ENCODE measurements around the gene HSD17B1. TPM values are rescaled to one million over a fixed set of nuclear protein-coding genes. Genes with fewer than 3 reads are reported as not detected.

HSD17B1 gene
- total and polyA plus RNA-seq, 2 experiments from 2014 or later = 2.3 to 3.0 TPM

DNA sequence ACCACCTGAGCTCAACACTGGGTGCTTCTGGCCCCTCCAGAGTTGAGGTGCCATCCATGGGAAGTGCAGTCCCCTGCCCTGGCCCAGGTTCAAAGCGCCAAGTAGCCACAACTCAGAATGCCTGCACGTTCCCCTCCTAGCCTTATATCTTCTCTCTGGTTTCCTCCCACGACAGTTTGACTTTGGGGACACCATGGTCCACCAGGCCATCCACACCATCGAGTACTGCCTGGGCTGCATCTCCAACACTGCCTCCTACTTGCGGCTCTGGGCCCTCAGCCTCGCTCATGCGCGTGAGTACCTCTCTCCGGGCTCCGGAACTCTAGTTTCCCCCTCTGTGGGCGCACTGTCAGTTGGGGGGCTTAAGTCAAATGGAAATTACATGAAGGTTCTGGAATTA is 39.0 kb upstream of the HSD17B1 start:
- in situ Hi-C loops (cut with MboI) = no loop called here

DNA sequence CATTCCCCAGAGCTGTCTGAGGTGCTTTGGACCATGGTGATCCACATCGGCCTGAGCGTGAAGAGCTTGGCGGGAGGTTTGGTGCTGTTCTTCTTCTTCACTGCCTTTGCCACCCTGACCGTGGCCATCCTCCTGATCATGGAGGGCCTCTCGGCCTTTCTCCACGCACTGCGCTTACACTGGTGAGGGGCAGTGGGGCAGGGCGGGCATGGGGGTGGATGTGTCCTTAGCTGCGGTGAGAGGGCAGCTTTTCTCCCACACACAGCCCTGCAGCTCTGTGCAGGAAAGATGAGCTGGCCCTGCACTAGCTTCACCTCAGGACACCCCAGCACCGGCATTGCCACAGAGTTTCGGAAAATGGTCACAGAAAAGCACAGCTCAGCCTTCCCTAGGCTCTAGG is 38.4 kb upstream of the HSD17B1 start:
- no peak overlapping the region for H3K27ac ChIP-seq
- no peaks in the 10 kb centered on the region for H3K9me3 ChIP-seq (ENCODE audit: low read depth)
- no peak for DNase-seq
- H3K36me3 ChIP-seq (ENCODE audit: low read depth) = no peaks in the 10 kb centered on the region
- no peaks in the 10 kb centered on the region for H4K20me1 ChIP-seq (ENCODE audit: insufficient read depth)
- H3K27me3 ChIP-seq (replicated peaks; ENCODE audit: insufficient read depth) = no peaks in the 10 kb centered on the region
- no peak overlapping the region for H2AFZ ChIP-seq
- no peaks in the 10 kb centered on the region for H3K79me2 ChIP-seq (ENCODE audit: insufficient read depth)
- no peaks in the 10 kb centered on the region for H3K9me2 ChIP-seq (ENCODE audit: insufficient read depth)
- no peak overlapping the region for H3K4me3 ChIP-seq
- no peak for TF ChIP-seq EZH2 (IDR thresholded peaks at IDR 0.05; ENCODE audit: insufficient read depth, poor library complexity, severe bottlenecking)
- TF ChIP-seq EZH2phosphoT487 (IDR thresholded peaks at IDR 0.05; ENCODE audit: insufficient read depth, low read depth) = no peak
- in situ Hi-C loops (cut with MboI) = no loop called here
- peaks cover 27% of the 10 kb centered on the region for H3F3A ChIP-seq (ENCODE audit: insufficient read depth)
- peaks cover 16% of the 10 kb centered on the region for H3K4me1 ChIP-seq (ENCODE audit: insufficient read depth)
- 90 to 93% methylated on average over 10 to 11 of the region's 11 CpGs for WGBS, 2 experiments (ENCODE audit: low coverage in 1 of 2, low lambda C conversion rate in 2 of 2, missing lambda C conversion rate in 2 of 2)
- no peak overlapping the region for H3K9ac ChIP-seq
- no peak overlapping the region for H3K4me2 ChIP-seq (ENCODE audit: unreplicated experiment)

More for the DNA sequence above, 39.0 kb upstream of the HSD17B1 start:
- H4K20me1 ChIP-seq (ENCODE audit: insufficient read depth) = no peaks in the 10 kb centered on the region
- no peak overlapping the region for H3K4me3 ChIP-seq
- no peak for DNase-seq
- H3K4me1 ChIP-seq (ENCODE audit: insufficient read depth) = peaks cover 10% of the 10 kb centered on the region
- H3K9me3 ChIP-seq (ENCODE audit: low read depth) = no peaks in the 10 kb centered on the region
- no peak overlapping the region for H2AFZ ChIP-seq
- no peaks in the 10 kb centered on the region for H3K27me3 ChIP-seq (replicated peaks; ENCODE audit: insufficient read depth)
- H3K9ac ChIP-seq = no peak overlapping the region
- H3F3A ChIP-seq (ENCODE audit: insufficient read depth) = peaks cover 21% of the 10 kb centered on the region
- H3K4me2 ChIP-seq (ENCODE audit: unreplicated experiment) = no peak overlapping the region
- no peak overlapping the region for H3K27ac ChIP-seq
- H3K79me2 ChIP-seq (ENCODE audit: insufficient read depth) = no peaks in the 10 kb centered on the region
- no peaks in the 10 kb centered on the region for H3K36me3 ChIP-seq (ENCODE audit: low read depth)
- no peaks in the 10 kb centered on the region for H3K9me2 ChIP-seq (ENCODE audit: insufficient read depth)
- TF ChIP-seq EZH2 (IDR thresholded peaks at IDR 0.05; ENCODE audit: insufficient read depth, poor library complexity, severe bottlenecking) = no peak
- TF ChIP-seq EZH2phosphoT487 (IDR thresholded peaks at IDR 0.05; ENCODE audit: insufficient read depth, low read depth) = no peak
- 96% methylated on average over 11 of the region's 11 CpGs for WGBS, 2 experiments (ENCODE audit: low coverage in 1 of 2, low lambda C conversion rate in 2 of 2, missing lambda C conversion rate in 2 of 2)

DNA sequence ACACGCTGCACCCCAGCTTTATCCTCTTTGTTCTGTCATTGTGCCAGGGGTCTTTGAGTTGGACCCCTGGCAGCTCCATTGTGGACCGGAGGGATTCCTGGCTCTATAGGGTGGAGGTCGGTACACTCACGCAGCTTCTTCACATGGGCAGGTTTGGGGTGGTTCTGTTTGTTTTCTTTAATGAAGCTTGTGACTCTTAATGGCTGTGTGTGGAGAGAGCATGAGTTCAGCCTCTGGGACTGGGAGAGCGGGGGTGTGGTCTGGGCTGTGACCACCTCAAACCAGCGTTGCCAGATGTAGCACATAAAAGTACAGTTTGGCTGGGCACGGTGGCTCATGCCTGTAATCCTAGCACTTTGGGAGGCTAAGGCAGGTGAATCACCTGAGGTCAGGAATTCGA is 37.9 kb upstream of the HSD17B1 start:
- H3K79me2 ChIP-seq (ENCODE audit: insufficient read depth) = no peaks in the 10 kb centered on the region
- 77 to 79% methylated on average over 8 of the region's 8 CpGs for WGBS, 2 experiments (ENCODE audit: low coverage in 1 of 2, low lambda C conversion rate in 2 of 2, missing lambda C conversion rate in 2 of 2)
- no peak for TF ChIP-seq EZH2 (IDR thresholded peaks at IDR 0.05; ENCODE audit: insufficient read depth, poor library complexity, severe bottlenecking)
- H3F3A ChIP-seq (ENCODE audit: insufficient read depth) = peaks cover 33% of the 10 kb centered on the region
- in situ Hi-C loops (cut with MboI) = no loop called here
- no peak overlapping the region for H2AFZ ChIP-seq
- no peak overlapping the region for H3K4me3 ChIP-seq
- H3K9ac ChIP-seq = no peak overlapping the region
- H3K4me1 ChIP-seq (ENCODE audit: insufficient read depth) = peaks cover 22% of the 10 kb centered on the region
- H3K9me2 ChIP-seq (ENCODE audit: insufficient read depth) = no peaks in the 10 kb centered on the region
- no peaks in the 10 kb centered on the region for H3K27me3 ChIP-seq (replicated peaks; ENCODE audit: insufficient read depth)
- no peak overlapping the region for H3K27ac ChIP-seq
- no peaks in the 10 kb centered on the region for H3K36me3 ChIP-seq (ENCODE audit: low read depth)
- H4K20me1 ChIP-seq (ENCODE audit: insufficient read depth) = no peaks in the 10 kb centered on the region
- no peak overlapping the region for H3K4me2 ChIP-seq (ENCODE audit: unreplicated experiment)
- no peaks in the 10 kb centered on the region for H3K9me3 ChIP-seq (ENCODE audit: low read depth)
- no peak for DNase-seq

DNA sequence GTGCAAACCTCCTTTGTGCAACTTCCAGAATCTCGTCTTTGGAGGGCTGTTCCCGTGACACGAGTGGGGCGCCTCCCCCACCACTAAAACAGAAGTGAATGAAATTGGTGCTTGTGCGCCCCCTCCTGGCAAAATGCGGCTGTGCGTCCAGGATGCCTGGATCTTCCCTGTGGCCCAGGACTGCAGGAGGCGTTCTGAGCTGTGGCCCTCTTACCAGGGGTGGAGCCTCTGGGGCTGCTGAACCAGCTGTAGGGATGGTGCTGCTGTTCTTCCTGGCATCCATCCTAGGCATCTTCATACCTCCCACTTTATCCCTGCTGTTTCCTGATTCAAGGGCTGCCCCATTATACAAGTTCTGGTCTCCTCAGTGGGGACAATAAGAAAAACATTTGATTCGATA is 35.2 kb upstream of the HSD17B1 start:
- H3K27me3 ChIP-seq (replicated peaks; ENCODE audit: insufficient read depth) = no peaks in the 10 kb centered on the region
- peak overlapping the region; percentile 83 for H3K9ac ChIP-seq
- peaks cover 47% of the 10 kb centered on the region for H3K4me1 ChIP-seq (ENCODE audit: insufficient read depth)
- peak overlapping the region; percentile 77 for H3K4me2 ChIP-seq (ENCODE audit: unreplicated experiment)
- H3K4me3 ChIP-seq = peak overlapping the region; percentile 25; the same call in 1 of the 2 replicates
- DNase-seq = peak; percentile 97
- H3K9me3 ChIP-seq (ENCODE audit: low read depth) = no peaks in the 10 kb centered on the region
- peak overlapping the region; percentile 41; the same call in 1 of the 2 replicates for H2AFZ ChIP-seq
- WGBS, 2 experiments (ENCODE audit: low coverage in 1 of 2, low lambda C conversion rate in 2 of 2, missing lambda C conversion rate in 2 of 2) = 0 to 1% methylated on average over 9 of the region's 9 CpGs
- no peaks in the 10 kb centered on the region for H3K36me3 ChIP-seq (ENCODE audit: low read depth)
- H4K20me1 ChIP-seq (ENCODE audit: insufficient read depth) = no peaks in the 10 kb centered on the region
- H3K9me2 ChIP-seq (ENCODE audit: insufficient read depth) = no peaks in the 10 kb centered on the region
- no peaks in the 10 kb centered on the region for H3K79me2 ChIP-seq (ENCODE audit: insufficient read depth)
- H3F3A ChIP-seq (ENCODE audit: insufficient read depth) = peaks cover 55% of the 10 kb centered on the region
- in situ Hi-C loops (cut with MboI) = no loop called here
- peak overlapping the region; percentile 99 for H3K27ac ChIP-seq
- TF ChIP-seq EZH2 (IDR thresholded peaks at IDR 0.05; ENCODE audit: insufficient read depth, poor library complexity, severe bottlenecking) = no peak
- no peak for TF ChIP-seq EZH2phosphoT487 (IDR thresholded peaks at IDR 0.05; ENCODE audit: insufficient read depth, low read depth)
